GM12872 (cell line): ENCODE results near the gene RING1.

Source experiments
- CTCF ChIP-seq: IDR thresholded peaks from 3 replicates; pipeline ENCODE4 v1.5.1; 2011; ENCODE audit warnings: low read depth, mild to moderate bottlenecking, low read length, moderate library complexity; ENCODE audit not compliant: insufficient read depth

RING1 gene

GRCh38 chr6:33170176-33171015, 37.9 kb upstream of the RING1 start:
- TF ChIP-seq CTCF = no peak

GRCh38 chr6:33171016-33171879, 37.1 kb upstream of the RING1 start:
- no peak for TF ChIP-seq CTCF

DNA sequence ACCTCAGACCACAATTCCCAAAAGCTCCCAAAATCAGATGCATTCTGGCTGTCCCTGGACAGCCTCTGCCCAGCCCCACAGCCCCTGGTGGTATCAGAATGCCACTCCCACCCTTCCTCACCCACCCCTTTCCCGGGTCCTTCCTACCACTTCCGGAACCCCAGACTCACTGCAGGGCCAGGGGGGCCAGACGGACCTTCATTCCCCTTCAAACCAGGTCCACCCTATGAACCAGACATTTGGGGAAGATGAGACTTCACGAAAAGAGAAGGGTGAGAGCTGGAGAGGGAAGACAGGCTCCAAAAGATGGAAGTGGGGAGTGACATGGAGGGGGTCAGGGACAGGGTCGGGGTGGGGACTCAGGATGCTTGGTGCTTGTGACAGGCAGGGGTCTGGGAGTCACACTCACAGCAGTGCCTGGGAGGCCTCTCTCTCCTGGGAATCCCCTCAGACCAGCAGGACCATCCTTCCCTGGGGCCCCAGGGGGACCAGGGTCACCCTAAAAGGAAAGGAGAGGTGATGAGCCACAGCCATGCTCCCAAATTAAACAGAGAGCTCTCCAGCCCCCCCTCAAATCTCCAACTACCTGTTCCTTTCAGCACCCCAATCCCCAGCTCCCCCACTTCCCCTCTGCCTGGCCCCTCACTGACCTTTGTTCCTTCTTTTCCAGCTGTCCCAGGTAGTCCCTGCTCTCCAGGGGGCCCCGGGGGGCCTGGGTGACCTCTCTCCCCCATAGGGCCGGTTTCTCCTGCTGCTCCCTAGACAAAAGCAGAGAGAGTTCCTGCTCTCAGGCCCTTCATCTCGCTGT, 36.2 kb upstream of the RING1 start:
- no peak for TF ChIP-seq CTCF

- peak; percentile 84 for TF ChIP-seq CTCF
These were observed 35.4 kb upstream of the RING1 start for GRCh38 chr6:33172688-33173534.

DNA sequence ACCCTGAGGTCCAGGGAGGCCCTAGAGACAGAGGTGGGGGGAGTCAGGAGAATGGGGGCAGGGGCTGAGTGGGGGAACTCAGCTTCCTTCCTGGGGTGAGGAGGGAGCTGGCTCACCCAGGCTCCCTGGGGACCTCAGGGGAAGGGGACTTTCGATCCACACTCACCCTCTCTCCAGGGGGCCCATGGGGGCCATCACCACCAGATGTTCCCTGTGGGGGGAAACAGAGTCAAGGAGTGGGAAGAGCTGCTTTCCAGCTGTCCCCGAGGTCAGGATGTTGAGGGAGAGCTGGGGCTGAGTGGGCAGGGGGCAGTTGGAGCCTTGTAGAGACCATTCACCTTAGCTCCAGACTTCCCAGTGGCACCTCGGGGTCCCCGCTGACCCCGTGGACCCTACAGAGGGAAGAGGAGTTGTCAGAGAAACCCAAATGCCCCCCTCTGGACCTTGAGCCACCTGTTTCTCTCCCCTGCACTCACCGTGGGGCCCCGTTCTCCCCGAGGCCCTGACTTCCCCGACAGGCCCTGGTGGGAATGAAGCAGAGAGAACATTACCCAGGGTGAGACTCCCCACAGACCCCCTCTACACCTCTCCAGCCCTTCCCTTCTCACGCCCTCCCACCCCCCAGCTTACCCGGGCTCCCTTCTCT, 34.6 kb upstream of the RING1 start:
- no peak for TF ChIP-seq CTCF

DNA sequence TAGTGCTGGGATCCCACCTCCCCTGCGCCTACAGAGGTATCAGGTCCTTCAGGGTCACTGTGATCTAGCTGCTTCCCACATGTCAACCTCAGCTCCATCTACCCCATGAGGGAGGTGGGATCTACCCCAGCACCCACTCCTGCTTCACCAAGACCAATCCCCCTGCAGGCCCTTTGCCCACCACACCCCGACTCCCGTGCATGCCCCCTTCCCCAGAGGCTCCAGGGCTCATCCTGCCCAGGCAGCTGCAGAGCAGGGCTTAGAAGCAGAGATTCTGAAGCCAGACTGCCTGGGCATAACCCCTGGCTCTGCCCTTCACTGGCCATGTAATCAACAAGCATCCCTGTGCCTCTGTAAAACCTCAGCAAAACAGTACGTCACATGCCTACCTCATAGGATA, 33.5 kb upstream of the RING1 start:
- no peak for TF ChIP-seq CTCF
